Tibial nerve (tissue), 4 donors: ENCODE data around the gene OGFR. TPM values are rescaled to one million over a fixed set of nuclear protein-coding genes. Genes with fewer than 3 reads are reported as not detected.

ENCODE experiments used
- DNase-seq, 2 donors: peaks; one replicate each; pipeline ENCODE4 v3.0.0-alpha.2; 2019; ENCODE audit warnings: low spot score in 2 of 2
- H3K27ac ChIP-seq, 4 donors: fragments of 200-600 bp; sonication (generic) in 3 of 4; one replicate each; pipeline ENCODE4 v1.5.1; 2017 to 2019; ENCODE audit warnings: mild to moderate bottlenecking in 1 of 4
- H3K27me3 ChIP-seq, 2 donors: fragments of 200-600 bp; sonication (generic) in 1 of 2; one replicate each; pipeline versions ENCODE4 v1.5.1 to v1.6.0; 2017 to 2019
- H3K36me3 ChIP-seq, 3 donors: fragments of 200-600 bp; sonication (generic); one replicate each; pipeline ENCODE4 v1.5.1; 2018 to 2019
- H3K4me1 ChIP-seq, 4 donors: fragments of 200-600 bp; sonication (generic) in 3 of 4; one replicate each; pipeline ENCODE4 v1.5.1; 2017 to 2019
- H3K4me3 ChIP-seq, 4 donors: fragments of 200-600 bp; sonication (generic) in 3 of 4; one replicate each; pipeline ENCODE4 v1.5.1; 2017 to 2019; ENCODE audit warnings: mild to moderate bottlenecking in 1 of 4, moderate library complexity in 1 of 4
- H3K9me3 ChIP-seq, 4 donors: fragments of 200-600 bp; sonication (generic) in 3 of 4; one replicate each; pipeline ENCODE4 v1.5.1; 2017 to 2019
- CTCF ChIP-seq, 5 experiments: fragments of 200-600 bp in 3 of 5; fragments of 450-650 bp in 2 of 5; sonication (generic) in 3 of 5; IDR thresholded peaks; one replicate each; pipeline ENCODE4 v1.5.1; 2016 to 2019; ENCODE audit warnings: antibody characterized with exemption in 5 of 5, mild to moderate bottlenecking in 3 of 5, moderate library complexity in 2 of 5
- EP300 ChIP-seq, 2 donors: sonication (generic); formaldehyde crosslinking; IDR thresholded peaks; one replicate each; pipeline ENCODE4 v1.6.1; 2017; ENCODE audit warnings: antibody characterized with exemption in 2 of 2, mild to moderate bottlenecking in 1 of 2
- POLR2A ChIP-seq, 2 donors: fragments of 450-650 bp; IDR thresholded peaks; one replicate each; pipeline ENCODE4 v1.6.1; 2017; ENCODE audit warnings: antibody characterized with exemption in 2 of 2, mild to moderate bottlenecking in 2 of 2, moderate library complexity in 2 of 2
- WGBS, 2 donors: methylation state at CpG; one replicate each; pipeline ENCODE4 v1.1.5; 2018; 5-methylcytosine and 5-hydroxymethylcytosine counted together
- total RNA-seq, 4 donors: library from RNA; depleted of rRNA; stranded (reverse); fragments of >200 nt; gene quantifications; one replicate each; pipeline ENCODE4 v1.1.0, GENCODE V29; 2016

The OGFR gene
- total RNA-seq, 4 donors from 2014 or later, result 67.1 to 108 (median 80.8) TPM

DNA sequence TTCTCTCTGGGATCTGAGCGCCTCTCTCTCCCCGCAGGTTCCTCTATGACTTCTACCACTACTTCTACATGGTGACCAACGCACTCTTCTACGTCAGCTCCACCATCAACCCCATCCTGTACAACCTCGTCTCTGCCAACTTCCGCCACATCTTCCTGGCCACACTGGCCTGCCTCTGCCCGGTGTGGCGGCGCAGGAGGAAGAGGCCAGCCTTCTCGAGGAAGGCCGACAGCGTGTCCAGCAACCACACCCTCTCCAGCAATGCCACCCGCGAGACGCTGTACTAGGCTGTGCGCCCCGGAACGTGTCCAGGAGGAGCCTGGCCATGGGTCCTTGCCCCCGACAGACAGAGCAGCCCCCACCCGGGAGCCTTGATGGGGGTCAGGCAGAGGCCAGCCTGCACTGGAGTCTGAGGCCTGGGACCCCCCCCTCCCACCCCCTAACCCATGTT lies 44.6 kb upstream of the OGFR start:
- Histone ChIP-seq H3K4me3 (no peak overlapping the region), H3K9me3 (peaks cover 0 to 12% (median 0%) of the 10 kb centered on the region in 4 donors), H3K4me1 (peaks cover 0 to 4% (median 0%) of the 10 kb centered on the region in 4 donors), H3K27me3 (peaks cover 0 to 48% of the 10 kb centered on the region in 2 donors), H3K27ac (no peak overlapping the region), H3K36me3 (no peaks in the 10 kb centered on the region)
- no peak for DNase-seq
- WGBS, 2 donors, result 72 to 74% methylated on average over 20 of the region's 20 CpGs
- no peak for TF ChIP-seq POLR2A (IDR thresholded peaks at IDR 0.05)
- no peak for TF ChIP-seq EP300 (IDR thresholded peaks at IDR 0.05)
- TF ChIP-seq CTCF (IDR thresholded peaks at IDR 0.05), result no peak

- Histone ChIP-seq H3K4me1 (peaks cover 0 to 4% (median 0%) of the 10 kb centered on the region in 4 donors), H3K27me3 (peaks cover 0 to 53% of the 10 kb centered on the region in 2 donors), H3K4me3 (no peak overlapping the region), H3K9me3 (peaks cover 0 to 12% (median 0%) of the 10 kb centered on the region in 4 donors), H3K36me3 (no peaks in the 10 kb centered on the region), H3K27ac (no peak overlapping the region)
- no peak for TF ChIP-seq EP300 (IDR thresholded peaks at IDR 0.05)
- WGBS, 2 donors, result 30 to 42% methylated on average over 9 of the region's 11 CpGs
- DNase-seq, result no peak
These were observed 44.2 kb upstream of the OGFR start for GRCh38 chr20:62760471-62760855.

DNA sequence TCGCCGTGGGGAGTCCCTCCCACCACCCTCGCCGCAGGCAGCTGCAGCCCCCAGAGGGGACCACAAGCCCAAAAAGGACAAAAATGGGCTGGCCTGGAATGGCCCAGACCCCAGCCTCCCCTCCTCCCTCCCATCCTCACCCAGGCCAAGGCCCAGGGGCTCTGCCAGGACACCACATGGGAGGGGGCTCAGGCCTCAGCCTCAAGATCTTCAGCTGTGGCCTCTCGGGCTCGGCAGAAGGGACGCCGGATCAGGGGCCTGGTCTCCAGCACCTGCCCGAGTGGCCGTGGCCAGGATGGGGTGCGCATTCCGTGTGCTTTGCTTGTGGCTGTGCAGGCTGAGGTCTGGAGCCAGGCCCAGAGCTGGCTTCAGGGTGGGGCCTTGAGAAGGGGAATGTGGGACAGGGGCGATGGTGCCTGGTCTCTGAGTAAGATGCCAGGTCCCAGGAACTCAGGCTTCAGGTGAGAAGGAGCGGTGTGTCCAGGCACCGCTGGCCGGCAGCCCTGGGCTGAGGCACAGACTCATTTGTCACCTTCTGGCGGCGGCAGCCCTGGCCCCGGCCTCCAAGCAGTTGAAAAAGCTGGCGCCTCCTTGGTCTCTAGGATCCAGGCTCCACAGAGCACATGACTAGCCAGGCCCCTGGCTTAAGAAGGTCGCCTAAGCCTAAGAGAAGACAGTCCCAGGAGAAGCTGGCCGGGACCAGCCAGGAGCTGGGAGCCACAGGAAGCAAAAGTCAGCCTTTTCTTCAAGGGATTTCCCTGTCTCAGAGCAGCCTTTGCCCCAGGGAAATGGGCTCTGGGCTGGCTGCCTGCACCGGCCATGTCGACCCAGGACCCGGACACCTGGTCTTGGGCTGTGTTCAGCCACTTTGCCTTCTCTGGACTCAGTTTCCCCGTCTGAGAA lies 43.5 kb upstream of the OGFR start:
- WGBS, 2 donors, result 66 to 81% methylated on average over 19 of the region's 26 CpGs
- Histone ChIP-seq H3K27me3 (peaks cover 0 to 59% of the 10 kb centered on the region in 2 donors), H3K4me1 (peaks cover 0 to 4% (median 0%) of the 10 kb centered on the region in 4 donors), H3K9me3 (peaks cover 0 to 12% (median 0%) of the 10 kb centered on the region in 4 donors), H3K4me3 (no peak overlapping the region), H3K36me3 (no peaks in the 10 kb centered on the region), H3K27ac (no peak overlapping the region)
- no peak for DNase-seq
- TF ChIP-seq EP300 (IDR thresholded peaks at IDR 0.05), result no peak
- no peak for TF ChIP-seq CTCF (IDR thresholded peaks at IDR 0.05)
- TF ChIP-seq POLR2A (IDR thresholded peaks at IDR 0.05), result no peak

- TF ChIP-seq POLR2A (IDR thresholded peaks at IDR 0.05), result no peak
- TF ChIP-seq EP300 (IDR thresholded peaks at IDR 0.05), result no peak
- TF ChIP-seq CTCF (IDR thresholded peaks at IDR 0.05), result no peak
- no peak overlapping the region for H3K27ac ChIP-seq
- H3K36me3 ChIP-seq, result no peaks in the 10 kb centered on the region
- peaks cover 0 to 4% (median 0%) of the 10 kb centered on the region in 4 donors for H3K4me1 ChIP-seq
- peaks cover 0 to 66% of the 10 kb centered on the region in 2 donors for H3K27me3 ChIP-seq
- WGBS, 2 donors, result 90 to 94% methylated on average over 6 of the region's 6 CpGs
- no peak for DNase-seq
- H3K9me3 ChIP-seq, result peaks cover 0 to 11% (median 0%) of the 10 kb centered on the region in 4 donors
- H3K4me3 ChIP-seq, result no peak overlapping the region
These were observed 42.9 kb upstream of the OGFR start for GRCh38 chr20:62761759-62762131.

DNA sequence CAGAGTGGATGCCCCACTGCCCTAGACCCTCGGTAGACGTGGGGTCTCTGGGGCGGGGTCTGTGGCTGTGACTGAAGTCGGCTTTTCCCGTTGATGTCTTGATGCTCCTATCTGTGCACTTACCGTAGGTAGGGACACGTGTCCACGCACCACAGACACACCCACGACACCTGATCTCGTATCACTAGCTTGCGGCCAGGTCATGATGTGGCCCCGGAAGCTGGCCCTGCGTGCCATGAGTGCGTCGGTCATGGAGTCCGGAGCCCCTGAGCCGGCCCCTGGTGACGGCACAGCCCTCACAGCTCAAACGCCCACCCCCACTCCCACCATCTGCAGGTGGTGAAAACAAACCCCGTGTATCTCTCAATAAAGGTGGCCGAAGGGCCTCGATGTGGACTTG lies 42.3 kb upstream of the OGFR start:
- Histone ChIP-seq H3K36me3 (no peaks in the 10 kb centered on the region), H3K27ac (no peak overlapping the region), H3K4me1 (peaks cover 0 to 4% (median 0%) of the 10 kb centered on the region in 4 donors), H3K4me3 (no peak overlapping the region), H3K27me3 (peaks cover 0 to 70% of the 10 kb centered on the region in 2 donors), H3K9me3 (peaks cover 0 to 5% (median 0%) of the 10 kb centered on the region in 4 donors)
- DNase-seq, result no peak
- no peak for TF ChIP-seq EP300 (IDR thresholded peaks at IDR 0.05)
- 90 to 94% methylated on average over 22 of the region's 22 CpGs for WGBS, 2 donors

GRCh38 chr20:62762801-62763368 lies 41.8 kb upstream of the OGFR start:
- Histone ChIP-seq H3K27me3 (peaks cover 0 to 74% of the 10 kb centered on the region in 2 donors), H3K9me3 (no peaks in the 10 kb centered on the region), H3K27ac (no peak overlapping the region), H3K4me3 (no peak overlapping the region), H3K36me3 (no peaks in the 10 kb centered on the region), H3K4me1 (peaks cover 0 to 4% (median 0%) of the 10 kb centered on the region in 4 donors)
- TF ChIP-seq EP300 (IDR thresholded peaks at IDR 0.05) (no peak), CTCF (IDR thresholded peaks at IDR 0.05) (no peak), POLR2A (IDR thresholded peaks at IDR 0.05) (no peak)
- WGBS, 2 donors, result 85 to 86% methylated on average over 14 to 15 of the region's 16 CpGs
- DNase-seq, result no peak
